HG02571 (cell line): ENCODE measurements around the gene ZNF600.
"Not testable (repeated sequence)": the region's sequence is repeated elsewhere in the genome, so short reads cannot be mapped to it uniquely, and the experiment has no call there.

Experiments
- ATAC-seq: cut with Tn5 transposase; IDR thresholded peaks from one replicate; pipeline ENCODE4 v1.9.1; 2021; ENCODE audit warnings: mild to moderate bottlenecking, moderate library complexity; ENCODE audit not compliant: unreplicated experiment

ZNF600 gene

DNA sequence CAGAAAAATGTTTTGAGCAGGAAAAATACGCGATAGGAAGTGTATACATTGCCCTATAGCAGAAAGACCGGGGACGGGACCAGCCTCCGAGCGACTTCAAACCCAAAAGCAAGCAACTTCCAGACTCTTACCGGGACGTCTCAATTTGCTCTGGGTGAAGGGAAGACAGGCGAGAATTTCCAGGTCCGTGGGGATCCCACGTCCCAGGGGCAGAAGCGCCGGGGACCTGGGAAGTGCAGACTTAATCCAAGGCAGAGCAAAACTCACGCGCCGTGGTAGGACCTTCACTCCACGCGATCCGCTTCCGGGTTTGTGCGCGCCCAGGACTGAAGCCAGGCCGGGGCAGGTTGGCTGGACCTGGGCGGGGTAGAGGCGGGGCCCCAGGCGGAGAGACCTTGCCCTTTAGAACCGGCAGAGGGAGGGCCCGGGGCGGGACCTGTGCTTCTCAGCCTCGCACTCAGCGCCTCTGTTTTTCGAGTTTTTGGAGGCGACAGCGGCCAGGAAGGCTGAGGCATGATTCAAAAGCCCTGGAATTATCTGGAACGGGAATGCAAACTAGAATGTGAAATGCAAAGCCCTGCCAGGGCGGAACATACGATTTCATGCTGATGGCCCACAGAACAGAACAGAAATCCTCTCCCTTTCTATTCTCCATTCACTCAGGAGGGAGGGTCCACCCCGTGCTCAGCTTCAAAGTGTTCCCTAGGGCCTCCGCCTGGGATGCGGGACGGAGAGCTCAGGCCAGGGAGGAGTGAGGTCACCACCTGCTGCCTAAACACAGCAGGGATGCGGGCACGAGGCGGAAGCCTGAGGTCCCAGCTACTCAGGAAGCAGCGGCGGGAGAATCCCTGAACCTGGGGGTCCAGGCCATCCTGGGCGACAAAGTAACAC is at the start of gene ZNF600:
ZNF600 (minus strand) TSS at position 328 of the 891 bp plus-strand sequence. CDS start 7,903 bp downstream, outside the sequence.
- ATAC-seq: peak; percentile 91

DNA sequence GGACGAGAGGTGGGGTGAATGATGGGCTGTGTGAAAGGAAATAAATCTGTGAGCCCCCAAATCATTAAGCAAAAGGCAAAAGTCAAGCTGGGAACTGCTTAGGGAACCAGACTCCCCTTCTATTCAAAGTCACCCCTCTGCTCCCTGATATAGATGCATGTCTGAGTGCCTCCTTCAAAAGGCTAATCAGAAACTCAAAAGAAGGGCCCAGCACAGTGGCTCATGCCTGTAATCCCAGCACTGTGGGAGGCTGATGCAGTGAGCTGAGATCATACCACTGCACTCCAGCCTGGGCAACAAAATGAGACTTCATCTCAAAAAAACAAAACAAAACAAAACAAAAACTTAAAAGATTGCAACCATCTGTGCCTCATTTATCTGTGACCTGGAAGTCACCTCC is 47.7 kb upstream of the ZNF600 start:
- not testable (repeated sequence) for ATAC-seq

DNA sequence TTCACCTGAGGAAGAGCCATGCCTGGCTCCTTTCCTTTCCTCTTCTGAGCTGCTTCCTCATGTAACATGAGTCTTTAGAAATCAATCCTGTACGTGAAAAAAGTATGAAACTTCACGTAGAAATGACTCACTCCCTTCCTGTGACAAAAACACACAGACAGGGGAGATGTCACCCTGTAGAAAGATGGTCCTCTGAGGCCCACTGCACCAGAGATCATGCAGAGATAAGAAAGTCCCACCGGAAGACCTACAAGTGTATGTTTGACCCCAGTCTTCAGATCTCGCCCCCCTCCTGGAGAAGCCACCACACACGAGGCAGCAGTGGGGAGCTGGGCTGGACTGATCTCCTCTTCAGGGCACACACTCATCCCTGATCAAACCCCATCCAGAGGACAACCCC is 47.0 kb upstream of the ZNF600 start:
- ATAC-seq: not testable (repeated sequence)

DNA sequence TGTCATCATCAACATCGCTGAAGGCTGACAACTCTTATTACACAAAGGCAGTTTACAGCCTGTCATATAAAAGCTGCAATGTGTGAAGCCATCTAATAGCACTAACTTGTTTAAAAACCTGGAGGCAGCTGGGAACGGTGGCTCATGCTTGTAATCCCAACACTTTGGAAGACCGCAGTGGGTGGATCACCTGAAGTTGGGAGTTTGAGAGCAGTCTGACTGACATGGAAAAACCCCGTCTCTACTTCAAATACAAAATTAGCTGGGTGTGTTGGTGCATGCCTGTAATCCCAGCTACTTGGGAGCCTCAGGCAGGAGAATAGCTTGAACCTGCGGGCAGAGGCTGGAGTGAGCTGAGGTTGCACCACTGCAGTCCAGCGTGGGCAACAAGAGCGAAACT is 43.3 kb upstream of the ZNF600 start:
- ATAC-seq: not testable (repeated sequence)

DNA sequence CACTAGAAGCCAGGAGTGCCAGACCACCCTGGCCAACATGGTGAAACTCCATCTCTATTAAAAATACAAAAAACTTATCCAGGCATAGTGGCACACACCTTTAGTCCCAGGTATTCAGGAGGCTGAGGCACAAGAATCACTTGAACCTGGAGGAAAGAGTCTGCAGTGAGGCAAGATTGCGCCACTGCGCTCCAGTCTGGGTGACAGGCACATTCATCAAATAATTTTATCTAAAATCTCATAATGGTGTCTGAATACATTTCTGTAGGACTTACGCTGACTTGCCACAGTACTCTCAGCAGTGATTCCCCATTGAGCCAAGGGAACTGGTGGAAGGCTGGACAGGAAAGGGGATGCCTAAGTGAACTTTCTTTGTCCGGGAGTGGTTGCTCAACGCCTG is 39.2 kb upstream of the ZNF600 start:
- no peak for ATAC-seq

DNA sequence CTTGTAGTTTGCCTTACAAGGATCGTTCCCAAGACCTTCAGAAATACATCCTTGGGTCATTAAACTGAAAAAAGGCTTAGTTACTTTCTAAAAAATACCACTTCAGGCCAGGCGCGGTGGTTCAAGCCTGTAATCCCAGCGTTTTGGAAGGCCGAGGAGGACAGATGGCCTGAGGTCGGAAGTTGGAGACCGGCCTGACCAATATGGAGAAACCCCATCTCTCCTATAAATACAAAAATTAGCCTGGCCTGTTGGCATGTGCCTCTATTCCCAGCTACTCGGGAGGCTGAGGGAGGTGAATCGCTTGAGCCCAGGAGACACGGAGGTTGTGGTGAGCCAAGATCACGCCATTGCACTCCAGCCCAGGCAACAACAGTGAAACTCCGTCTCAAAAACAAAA is 37.1 kb upstream of the ZNF600 start:
- no peak for ATAC-seq

DNA sequence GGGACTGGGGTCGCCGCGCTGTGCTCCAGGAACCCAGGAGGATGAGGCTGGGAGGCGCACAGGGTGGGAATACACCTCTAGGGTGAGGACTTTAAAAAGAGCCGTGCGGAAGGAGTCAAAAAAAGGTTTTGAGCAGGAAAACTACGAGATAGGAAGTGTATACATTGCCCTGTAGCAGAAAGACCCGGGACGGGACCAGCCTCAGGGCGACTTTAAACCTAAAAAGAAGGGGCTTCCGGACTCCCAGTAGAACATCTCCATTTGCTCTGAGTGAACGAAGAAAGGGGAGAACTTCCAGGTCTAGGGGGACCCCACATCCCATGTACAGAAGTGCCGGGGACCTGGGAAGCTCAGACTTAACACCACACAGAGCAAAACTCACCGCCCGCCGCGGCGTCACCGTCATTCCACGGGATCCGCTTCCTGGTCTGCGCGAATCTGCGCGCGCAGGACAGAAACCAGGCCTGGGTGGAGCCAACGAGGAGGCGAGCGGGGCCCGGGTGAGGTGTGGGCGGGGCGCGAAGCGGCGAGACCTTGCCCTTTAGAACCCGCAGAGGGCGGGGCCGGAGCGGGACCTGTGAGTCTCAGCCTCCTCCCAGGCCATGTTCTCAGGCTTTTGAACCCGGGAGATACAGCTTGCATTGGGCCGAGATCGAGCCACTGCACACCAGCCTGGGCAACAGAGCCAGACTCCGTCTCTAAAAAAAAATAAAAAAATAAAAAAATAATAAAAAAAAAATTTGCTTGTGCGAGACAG is 34.8 kb upstream of the ZNF600 start, which contains the start of gene ZNF28:
ZNF28 (minus strand) TSS at position 430 of the 757 bp plus-strand sequence. CDS start 3,675 bp downstream, outside the sequence.
- ATAC-seq: peak; percentile 92

DNA sequence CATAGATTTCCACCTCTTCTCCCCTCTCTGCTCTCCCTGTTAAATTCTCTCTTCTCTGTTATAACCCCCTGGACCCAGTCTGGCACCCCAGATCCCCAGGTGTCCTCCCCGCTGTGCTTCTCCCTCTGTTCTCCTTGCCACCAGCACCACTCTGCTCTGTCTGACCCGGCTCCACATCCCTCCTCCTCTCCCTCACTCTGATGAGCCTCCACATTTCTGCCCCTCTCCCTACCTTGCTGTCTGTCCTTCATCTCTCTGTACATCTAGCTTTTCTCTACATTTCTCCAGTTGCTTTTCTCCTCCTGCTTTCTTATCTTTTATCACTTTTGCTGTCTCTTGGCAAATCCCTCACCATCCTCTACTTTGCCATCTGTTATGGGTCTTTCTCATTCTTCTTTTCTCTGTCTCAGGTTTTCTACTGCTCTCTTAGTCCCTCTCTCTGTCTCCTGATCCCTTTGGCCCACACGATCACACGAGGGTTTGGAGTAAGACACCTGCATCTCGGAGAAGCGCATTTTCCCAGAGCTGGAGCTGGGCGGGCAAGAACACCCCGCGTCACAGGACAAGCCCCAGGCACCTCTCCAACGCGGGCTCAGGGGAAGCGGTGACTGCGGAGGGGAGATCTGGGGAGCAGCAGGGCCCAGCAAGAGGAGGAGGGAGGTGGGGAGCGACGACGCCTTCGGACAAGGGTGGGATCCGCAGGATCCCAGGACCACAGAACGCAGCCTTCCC is 34.0 kb upstream of the ZNF600 start:
- peak; percentile 23 for ATAC-seq

DNA sequence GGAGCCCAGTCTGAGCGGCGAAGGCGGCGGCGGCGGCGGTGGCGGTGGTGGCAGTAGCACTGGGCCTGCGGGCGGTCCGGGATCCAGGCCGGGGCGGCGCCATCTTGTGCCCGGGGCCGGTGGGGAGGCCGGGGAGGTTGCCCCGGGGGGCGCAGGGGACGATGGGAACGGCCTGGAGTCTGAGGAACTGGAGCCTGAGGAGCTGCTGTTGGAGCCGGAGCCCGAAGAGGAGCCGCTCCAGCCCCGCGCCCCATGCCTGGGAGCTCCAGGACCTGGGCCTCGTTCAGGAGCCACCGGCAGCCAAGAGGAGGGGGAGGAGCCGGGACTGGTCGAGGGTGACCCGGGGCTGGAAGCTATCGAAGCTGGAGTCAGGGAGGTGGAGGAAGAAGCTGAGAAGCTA is 23.2 kb upstream of the ZNF600 start:
- no peak for ATAC-seq

DNA sequence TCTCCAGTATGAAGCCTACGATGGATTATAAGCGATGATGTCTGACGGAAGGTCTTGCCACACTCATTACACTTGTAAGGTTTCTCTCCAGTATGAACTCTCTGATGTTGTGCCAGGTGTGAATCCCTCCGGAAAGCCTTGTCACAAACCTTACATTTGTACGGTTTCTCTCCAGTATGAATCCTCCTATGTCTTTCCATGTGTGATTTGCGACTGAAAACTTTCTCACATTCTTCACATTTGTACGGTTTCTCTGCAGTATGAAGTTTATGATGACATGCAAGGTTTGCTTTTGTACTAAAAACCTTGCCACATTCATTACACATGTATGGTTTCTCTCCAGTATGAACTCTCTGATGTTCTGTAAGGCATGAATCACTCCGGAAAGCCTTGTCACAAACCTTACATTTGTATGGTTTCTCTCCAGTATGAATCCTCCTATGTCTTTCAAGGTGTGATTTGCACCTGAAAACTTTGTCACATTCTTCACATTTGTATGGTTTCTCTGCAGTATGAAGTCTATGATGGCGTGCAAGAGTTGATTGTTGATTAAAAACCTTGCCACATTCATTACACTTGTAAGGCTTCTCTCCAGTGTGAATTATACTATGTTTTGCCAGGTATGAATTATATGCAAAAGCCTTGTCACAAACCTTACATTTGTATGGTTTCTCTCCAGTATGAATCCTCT is 13.5 kb upstream of the ZNF600 start:
- ATAC-seq: not testable (repeated sequence)

DNA sequence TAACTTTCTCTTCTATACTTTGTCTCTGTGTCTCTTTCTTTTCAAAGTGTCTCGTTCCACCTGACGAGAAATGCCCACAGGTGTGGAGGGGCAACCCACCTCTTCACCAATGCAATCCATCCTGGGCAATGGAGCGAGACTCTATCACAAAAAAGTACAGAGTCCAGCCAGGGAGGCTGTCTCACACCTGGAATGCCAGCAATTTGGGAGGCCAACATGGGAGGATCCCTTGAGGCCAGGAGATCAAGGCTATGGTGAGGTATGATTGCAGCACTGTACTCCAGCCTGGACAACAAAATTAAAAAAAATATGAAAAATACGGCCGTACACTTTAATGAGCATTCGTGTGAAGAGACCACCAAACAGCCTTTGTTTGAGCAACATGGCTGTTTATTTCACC is 2.8 kb upstream of the ZNF600 start:
- ATAC-seq: no peak

DNA sequence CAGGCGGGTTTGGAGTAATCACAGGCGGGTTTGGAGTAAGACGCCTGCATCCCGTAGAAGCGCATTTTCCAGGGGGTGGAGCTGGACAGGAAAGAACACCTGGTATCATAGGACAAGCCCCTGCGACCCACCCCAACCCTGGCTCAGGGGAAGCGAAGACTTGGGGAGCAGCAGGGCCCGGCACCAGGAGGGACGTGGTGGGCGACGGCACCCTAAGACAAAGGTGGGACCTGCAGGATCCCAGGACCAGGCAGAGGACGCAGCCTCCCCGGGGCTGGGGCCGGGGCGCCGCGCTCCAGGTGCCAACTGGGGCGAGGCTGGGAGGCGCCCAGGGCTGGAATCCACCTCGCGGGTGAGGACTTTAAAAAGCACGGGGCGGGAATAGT is 520 bp downstream of the ZNF600 start:
- ATAC-seq: peak; percentile 10

DNA sequence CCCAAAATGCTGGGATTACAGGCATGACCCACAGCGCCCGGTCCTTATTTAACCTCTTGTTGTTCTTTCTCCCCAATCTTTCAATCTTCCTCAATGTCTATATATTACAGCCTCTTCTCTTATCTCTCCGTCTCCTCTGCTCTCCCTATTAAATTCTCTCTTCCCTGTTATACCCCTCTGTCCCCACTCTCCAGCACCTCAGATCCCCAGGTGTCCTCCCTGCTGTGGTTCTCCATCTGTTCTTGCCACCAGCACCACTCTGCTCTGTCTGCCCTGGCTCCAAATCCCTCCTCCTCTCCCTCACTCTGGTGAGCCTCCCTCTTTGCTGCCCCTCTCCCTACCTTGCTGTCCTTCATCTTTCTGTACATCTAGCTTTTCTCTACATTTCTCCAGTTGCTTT is 1.1 kb downstream of the ZNF600 start:
- no peak for ATAC-seq

DNA sequence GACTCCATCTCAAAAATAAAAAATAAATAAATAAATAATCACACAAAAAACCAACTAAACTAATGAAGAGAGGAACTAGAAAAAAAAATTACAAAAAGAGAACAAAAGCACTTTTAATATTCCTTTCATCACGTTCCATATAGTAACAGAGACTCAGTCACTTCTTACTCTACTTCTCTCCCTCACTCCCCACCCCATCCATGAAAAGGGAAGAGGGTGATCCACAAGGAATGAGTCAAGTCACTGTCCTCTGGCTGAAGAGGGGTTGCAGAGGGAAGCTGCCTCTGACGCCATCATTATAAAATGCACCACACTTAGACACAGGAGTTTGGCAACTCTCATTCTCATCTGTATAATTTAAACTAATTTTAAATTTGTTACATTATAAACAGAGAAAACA is 3.7 kb downstream of the ZNF600 start:
- not testable (repeated sequence) for ATAC-seq

DNA sequence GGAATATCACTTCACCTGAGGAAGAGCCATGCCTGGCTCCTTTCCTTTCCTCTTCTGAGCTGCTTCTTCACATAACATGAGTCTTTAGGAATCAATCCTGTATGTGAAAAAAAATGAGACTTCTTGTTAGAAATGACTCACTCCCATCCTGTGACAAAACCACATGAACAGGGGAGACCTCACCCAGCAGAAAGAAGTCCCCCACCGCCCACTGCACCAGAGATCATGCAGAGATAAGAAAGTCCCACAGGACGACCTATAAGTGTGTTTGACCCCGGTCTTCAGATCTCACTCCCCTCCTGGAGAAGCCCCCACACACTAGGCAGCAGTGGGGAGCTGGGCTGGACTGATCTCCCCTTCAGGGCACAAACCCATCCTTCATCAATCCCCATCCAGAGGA is 7.8 kb downstream of the ZNF600 start:
- ATAC-seq: no peak

DNA sequence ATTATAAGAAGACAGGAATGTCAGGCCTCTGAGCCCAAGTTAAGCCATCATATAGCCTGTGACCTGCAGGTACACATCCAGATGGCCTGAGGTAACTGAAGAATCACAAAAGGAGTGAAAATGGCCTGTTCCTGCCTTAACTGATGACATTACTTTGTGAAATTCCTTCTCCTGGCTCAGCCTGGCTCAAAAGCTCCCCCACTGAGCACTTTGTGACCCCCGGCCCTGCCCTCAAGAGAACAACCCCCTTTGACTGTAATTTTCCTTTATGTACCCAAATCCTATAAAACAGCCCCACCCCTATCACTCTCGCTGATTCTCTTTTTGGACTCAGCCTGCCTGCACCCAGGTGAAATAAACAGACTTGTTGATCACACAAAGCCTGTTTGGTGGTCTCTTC is 30.1 kb downstream of the ZNF600 start:
- ATAC-seq: not testable (repeated sequence)

DNA sequence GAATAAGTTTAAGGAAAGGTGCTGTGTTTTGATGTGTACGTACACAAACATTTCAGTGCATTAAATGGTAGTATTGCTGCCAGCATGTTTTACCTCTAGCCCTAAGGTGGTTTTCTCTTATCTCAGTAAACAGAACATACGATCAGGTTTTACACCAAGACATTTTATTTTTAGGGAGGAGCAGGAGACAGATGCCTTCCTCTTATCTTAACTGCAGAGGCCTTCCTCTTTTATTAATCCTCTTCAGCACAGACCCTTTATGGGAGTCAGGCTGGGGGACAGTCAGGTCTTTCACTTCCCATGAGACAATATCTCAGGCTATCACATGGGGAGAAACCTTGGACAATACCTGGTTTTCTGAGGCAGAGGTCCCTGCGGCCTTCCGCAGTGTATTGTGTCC is 36.8 kb downstream of the ZNF600 start:
- no peak for ATAC-seq

DNA sequence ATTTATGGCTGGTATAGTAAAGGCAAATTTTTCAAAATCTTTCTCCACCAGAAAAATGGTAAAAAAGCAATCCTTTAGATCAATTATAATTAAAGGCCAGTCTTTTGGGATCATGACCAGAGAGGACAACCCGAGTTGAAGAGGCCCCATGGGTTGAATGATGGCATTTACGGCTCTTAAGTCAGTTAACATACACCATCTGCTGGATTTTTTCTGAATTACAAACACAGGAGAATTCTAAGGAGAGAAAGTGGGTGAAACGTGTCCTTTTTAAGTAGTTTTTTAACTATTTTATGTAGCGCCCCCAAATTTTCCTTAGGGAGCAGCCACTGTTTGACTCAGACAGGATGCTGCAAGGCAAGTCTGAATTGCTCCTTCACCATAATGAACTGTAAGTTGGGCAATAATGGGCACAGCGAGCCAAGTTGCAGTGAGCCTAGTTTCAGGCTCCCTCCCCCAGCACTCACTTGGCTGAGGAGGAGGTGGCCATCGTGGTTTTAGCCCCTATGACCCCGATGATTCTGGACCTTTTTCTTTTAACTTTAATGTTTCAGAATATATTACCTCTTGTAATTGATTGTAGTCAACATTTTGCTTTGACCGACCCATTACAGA is 38.1 kb downstream of the ZNF600 start:
- ATAC-seq: no peak

DNA sequence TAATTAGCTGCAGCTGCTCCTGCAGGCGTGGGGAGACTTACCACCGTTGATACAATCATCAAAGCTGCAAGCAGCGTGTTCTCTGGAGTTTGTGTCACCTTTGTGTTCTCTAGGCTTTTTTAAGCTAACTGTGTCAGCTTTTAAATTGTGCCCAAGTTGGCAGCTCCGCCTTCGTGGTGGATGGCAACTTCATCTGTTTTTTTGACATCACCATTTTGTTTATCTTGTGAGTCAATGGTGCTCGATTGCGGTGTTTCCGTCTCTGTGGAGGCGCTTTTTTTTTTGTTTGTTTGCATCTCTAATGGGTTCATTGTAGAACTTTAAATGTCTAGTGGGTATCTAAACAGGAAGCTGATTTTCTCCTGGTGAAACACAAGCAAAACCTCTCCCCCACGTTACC is 40.7 kb downstream of the ZNF600 start:
- ATAC-seq: not testable (repeated sequence)

DNA sequence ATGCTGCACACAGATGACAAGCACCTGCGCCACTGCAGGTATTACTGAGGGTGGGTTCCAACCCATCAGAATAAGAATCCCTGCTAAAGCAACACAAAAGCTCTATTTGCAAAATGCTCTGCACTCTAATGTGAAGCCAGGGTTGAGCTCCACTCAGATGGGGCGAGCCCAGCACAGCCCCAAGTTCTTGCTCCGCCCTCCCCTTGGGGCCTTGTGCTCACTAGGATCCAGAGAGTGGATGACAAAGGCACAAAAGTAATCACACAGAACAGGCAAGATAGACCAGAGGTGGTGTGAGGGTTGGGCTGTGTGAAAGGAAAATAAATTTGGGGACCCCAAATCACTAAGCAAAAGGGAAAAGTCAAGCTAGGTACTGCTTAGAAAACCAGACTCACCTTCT is 43.5 kb downstream of the ZNF600 start:
- ATAC-seq: no peak
